ENCODE data around the gene CFHR4.
"Not testable (repeated sequence)": the region's sequence is repeated elsewhere in the genome, so short reads cannot be mapped to it uniquely, and the experiment has no call there.

CFHR4 gene

DNA sequence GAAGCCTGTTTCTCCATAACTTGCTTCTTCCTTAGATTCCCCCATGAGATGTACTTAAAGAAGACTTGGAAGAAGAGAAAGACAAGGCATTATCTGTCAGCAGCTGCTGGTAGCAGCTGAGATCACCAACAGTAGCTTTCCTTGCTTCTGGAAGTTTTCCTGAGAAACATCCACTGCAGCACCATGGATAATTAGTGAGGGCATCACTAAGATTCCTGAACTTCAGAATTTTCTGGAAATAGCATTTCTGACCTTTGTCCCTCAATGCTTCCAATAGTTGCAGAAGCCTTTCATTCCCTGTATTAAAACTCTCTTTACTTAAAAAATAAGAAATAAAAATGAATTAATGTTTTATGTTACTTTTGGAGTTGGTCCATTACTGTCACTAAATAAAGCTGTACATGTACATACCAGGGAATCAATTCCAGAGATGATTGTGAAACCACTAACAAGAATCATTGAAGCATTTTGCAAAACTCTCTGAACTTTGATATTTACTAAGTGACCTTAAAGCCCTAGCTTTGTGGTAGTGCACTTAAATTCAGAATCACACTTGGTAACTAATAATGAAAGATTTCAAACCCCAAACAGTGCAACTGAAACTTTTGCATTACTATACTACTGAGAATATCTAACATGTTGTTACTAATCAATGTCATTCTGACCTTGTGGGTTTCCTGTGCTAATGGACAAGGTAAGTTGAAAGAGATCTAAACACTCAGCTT lies at the start of gene CFHR4:
TSS of gene CFHR4 (plus strand) at position 538 of the 725 bp plus-strand sequence. CDS start at position 637, 99 bp downstream.
- in situ Hi-C loops (cut with HindIII; ENCODE audit: low sequenced_read_pairs): no loop called here

DNA sequence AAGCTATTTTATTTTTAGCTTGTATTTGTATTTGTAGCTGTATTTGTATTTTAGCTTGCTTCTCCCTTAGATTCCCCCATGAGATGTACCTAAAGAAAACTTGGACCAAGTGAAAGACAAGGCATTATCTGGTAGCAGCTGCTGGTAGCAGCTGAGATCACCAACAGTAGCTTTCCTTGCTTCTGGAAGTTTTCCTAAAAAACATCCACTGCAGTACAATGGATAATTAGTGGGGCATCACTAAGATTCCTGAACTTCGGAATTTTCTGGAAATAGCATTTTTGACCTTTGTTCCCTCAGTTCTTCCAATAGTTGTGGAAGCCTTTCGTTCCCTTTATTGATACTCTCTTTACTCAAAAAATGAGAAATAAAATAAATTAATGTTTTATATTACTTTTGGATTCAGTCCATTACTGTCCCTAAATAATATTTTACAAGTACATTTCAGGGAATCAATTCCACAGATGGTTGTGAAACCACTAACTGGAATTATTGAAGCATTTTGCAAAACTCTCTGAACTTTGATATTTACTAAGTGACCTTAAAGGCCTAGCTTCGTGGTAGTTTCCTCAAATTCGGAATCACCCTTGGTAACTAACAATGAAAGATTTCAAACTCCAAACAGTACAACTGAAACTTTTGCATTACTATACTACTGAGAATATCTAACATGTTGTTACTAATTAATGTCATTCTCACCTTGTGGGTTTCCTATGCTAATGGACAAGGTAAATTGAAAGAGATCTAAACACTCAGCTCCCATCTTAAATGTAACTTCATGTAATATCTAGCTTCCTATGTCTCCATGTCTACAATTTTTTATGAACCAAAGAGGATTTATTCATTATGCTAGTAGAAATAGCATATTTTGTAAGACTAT lies 38.0 kb upstream of the CFHR4 start:
- in situ Hi-C loops (cut with HindIII; ENCODE audit: low sequenced_read_pairs): not testable (repeated sequence)

DNA sequence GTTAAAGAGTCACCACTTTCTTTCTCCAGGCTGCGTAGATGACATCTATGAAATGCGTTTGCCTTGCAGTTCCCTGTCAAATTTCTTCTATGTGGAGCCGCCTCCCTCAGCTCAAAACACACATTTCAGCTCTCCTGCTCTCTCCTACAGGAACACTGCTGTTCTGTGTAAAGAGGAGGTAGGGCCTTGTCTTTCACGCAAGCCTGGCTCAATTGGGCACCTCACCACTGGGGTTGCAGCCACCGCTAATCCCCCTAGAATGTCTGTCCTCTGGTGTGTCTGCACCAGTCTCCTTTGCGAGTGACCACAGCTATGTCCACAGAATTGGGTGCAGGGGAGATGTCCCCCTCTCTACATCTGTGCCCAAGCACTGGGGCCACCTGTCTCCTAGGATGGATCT lies 31.8 kb upstream of the CFHR4 start:
- in situ Hi-C loops (cut with HindIII; ENCODE audit: low sequenced_read_pairs): no loop called here

DNA sequence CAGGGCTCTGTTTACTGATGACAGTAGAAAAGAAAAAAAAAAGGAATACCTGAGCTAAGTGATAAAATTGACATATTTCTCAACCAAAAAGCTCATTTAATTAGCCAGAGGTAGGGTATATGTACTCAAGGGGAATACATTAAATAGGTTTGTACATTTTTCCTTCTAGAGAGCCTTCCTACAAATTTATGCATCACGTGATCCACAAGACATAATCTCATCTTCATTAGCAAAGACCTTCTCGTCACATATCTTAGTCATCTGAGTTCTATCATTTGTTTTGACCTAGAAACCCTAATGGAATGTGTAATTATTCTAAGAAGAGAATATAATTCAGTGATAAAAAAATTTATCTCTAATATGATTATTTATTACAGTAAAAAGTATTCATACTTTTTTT lies 30.7 kb upstream of the CFHR4 start:
- in situ Hi-C loops (cut with HindIII; ENCODE audit: low sequenced_read_pairs): no loop called here

DNA sequence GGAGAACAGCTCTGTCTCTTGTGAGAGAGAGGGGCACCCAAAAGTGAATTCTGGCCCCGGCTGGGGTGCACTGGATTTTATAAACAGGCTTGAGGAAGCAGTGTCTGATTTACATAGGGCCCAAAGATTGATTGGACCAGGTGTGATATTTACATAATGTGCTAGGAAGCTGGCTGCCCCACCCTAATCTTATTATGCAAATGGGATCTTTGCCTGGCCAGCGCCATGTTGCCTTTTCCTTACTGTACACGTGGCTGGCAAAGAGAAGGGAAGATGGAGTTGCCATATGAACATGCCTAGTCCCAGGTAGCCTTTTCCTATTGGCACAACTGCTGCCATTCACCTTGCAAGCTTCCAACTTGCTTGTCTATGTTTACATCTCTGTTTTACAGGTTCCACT lies 29.0 kb upstream of the CFHR4 start:
- in situ Hi-C loops (cut with HindIII; ENCODE audit: low sequenced_read_pairs): no loop called here

DNA sequence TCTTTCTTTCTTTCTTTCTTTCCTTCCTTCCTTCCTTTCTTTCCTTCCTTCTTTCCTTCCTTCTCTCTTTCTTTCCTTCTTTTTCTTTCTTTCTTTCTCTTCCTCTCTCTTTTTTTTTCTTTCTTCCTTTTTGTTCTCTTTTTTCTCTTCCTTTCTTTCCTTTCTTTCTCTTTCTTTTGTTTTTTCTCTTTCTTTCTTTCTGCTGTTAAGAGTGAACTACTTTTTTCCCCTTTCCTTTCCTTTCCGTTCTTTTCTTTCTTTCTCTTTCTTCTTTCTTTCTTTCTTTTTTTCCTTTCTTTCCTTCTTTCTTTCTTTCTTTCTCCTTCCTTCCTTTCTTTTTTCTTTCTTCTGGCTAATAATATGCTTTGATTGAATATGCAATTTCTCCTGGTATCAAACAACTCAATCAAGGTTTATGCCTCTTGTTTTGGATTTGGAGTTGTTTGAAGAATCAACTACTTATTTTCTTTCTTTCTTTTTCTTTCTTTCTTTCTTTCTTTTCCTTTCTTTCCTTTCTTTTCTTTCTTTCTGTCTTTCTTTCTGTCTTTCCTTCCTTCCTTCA lies 27.4 kb upstream of the CFHR4 start:
- in situ Hi-C loops (cut with HindIII; ENCODE audit: low sequenced_read_pairs): no loop called here

DNA sequence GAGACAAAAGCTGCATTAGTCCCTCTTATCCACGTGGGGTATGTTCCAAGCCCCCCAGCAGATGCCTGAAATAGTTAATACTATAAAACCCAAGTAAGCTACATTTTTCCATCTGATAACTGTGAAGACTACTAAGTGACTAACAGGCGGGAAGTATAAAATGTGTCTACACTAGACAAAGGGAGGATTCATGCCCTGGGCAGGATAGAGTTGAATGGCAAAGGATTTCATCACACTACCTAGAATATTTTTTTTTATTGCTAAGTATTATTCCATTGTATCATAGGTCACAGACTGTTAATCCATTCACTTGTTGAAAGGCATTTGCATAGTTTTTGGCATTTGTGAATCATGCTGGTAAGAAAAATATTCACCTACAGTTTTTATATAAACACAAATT lies 26.4 kb upstream of the CFHR4 start:
- in situ Hi-C loops (cut with HindIII; ENCODE audit: low sequenced_read_pairs): no loop called here

DNA sequence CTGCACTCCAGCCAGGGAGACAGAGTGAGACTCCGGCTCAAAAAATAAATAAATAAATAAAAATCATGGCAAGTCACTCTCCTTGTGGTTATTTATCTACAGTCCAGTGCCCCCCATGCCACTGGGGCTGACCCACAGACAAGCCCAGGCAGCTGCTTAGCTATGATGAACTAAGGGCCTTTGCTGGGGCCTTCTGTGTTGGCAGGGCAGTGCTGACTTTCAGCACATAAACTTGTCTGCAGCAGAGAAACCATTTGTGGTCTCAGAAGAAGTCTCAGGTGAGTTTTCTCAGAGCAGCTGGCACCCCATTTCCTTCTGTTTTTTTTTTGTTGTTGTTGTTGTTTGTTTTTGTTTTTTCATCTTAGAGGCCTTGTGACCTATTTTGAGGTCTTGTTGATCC lies 20.9 kb upstream of the CFHR4 start:
- in situ Hi-C loops (cut with HindIII; ENCODE audit: low sequenced_read_pairs): no loop called here

DNA sequence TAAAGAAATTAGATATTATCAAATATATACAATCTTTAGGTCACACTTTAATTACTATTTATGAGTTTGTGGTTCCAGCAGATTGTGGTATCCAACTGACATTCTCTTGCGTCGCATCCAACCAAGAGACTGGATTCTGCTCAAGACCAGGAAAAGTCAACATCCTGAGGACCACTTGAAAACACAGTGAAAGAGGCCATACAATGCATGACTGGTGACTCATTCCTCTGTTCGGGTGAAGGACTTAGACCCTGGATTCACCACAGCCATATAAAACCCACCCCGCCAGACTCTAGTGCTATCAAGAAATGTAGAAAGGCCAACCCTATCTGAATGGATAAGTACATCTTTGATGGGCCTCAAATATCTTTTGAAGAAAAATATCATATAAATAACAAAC lies 14.5 kb upstream of the CFHR4 start:
- in situ Hi-C loops (cut with HindIII; ENCODE audit: low sequenced_read_pairs): no loop called here

DNA sequence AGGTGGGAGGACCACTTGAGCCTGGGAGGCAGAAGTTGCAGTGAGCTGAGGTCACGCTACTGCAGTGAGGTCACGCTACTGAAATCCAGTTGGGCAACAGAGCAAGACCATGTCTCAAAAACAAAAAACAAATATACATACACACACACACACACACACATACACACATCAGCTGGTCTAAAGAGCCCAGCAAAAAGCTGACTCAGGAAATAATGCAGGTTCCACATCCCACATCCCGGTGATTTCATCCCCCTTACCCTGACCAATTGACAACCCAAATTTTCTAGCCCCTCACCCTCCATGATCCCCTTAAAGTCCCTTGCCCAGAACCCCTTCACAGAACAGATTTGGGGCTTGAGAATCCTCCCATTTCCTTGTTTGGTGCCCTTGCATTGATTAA lies 11.9 kb upstream of the CFHR4 start:
- in situ Hi-C loops (cut with HindIII; ENCODE audit: low sequenced_read_pairs): no loop called here

DNA sequence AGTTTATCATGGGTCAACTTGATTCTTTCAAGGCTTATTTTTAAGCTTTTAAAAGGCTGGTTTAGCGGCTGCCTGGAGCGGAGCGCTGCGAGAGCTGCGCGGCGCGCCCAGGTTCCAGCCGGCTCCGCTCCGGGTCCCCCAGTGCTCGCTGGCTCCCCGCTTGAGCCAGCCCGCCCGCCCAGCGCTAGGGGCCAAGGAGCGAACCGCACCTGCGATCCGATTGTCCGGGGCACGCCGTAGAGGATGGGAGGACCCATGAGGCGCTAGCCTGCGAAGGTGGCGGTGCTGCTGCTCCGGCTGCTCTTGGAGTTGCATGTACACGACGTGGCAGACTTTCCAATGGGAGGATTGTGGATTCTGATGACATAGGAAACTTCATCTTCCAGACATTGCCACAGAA lies 9.9 kb upstream of the CFHR4 start:
- in situ Hi-C loops (cut with HindIII; ENCODE audit: low sequenced_read_pairs): no loop called here

DNA sequence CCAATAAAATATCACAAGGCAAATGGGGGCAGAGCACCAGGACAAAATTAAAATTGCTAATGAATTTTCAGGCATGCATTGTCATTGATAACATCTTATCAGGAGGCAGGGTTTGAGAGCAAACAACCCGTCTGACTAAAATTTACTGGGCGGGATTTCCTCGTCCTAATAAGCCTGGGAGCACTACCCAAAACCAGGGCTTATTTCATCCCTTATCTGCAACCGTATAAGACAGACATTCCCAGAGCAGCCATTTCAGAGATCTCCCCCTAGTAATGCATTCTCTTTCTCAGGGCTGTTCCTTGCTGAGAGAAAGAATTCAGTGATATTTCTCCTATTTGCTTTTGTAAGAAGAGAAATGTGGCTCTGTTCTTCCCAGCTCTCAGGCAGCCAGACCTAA lies 1.3 kb upstream of the CFHR4 start:
- in situ Hi-C loops (cut with HindIII; ENCODE audit: low sequenced_read_pairs): not testable (repeated sequence)

DNA sequence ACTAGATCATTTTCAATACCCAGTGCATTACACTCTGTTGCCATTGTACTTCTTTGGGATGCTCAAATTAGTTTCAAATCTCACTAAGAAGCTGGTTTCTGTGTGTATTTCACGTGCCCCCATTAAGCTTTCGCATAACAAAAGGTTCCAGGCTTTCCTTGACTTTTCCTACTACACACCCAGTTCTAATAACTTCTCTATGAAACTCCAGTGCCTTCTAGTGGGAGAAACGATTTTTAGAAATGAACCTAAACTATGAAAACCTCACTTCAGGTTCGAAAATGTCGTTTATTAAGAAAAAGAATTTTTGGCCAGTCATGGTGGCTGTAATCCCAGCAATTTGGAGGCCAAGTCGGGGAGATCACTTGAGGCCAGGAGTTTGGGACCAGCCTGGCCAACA lies 2.8 kb downstream of the CFHR4 start:
- in situ Hi-C loops (cut with HindIII; ENCODE audit: low sequenced_read_pairs): no loop called here

DNA sequence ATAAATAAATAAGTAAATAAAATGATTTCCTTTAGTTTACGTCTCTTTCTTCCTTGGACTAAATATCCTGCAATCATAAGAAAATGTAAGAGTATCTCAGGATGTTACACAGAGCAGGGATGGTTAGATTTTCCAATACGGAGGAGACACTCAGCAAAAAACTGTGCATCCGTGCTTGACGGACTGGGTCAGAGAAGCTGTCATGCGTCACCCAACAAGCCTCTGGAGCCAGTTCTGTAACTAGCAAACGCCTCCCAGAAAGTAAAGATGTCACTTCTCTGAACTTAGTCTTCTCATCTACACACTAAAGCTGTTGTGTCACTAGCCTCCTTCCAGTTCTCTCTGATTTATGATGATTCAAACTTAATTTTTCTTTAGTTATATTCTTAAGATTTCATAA lies 3.4 kb downstream of the CFHR4 start:
- in situ Hi-C loops (cut with HindIII; ENCODE audit: low sequenced_read_pairs): no loop called here

DNA sequence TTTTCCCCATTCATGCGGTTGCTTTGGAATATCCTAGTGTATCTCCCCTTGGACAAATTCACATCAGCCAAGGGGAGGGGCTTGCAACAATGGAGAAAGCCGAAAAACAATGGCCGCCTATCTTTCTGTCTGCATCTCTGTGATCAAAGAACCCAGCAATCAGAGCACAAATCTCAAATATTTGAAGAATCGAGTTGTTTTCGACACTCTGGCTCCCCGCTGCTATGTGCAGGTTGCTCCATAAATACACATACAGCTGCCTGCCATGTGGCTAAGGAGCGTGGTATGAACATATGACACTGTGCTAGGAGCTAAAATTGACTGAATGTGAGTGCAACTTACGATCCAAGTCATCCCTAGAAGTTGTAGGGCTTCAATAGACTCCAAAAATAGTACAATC lies 8.5 kb downstream of the CFHR4 start:
- in situ Hi-C loops (cut with HindIII; ENCODE audit: low sequenced_read_pairs): no loop called here

DNA sequence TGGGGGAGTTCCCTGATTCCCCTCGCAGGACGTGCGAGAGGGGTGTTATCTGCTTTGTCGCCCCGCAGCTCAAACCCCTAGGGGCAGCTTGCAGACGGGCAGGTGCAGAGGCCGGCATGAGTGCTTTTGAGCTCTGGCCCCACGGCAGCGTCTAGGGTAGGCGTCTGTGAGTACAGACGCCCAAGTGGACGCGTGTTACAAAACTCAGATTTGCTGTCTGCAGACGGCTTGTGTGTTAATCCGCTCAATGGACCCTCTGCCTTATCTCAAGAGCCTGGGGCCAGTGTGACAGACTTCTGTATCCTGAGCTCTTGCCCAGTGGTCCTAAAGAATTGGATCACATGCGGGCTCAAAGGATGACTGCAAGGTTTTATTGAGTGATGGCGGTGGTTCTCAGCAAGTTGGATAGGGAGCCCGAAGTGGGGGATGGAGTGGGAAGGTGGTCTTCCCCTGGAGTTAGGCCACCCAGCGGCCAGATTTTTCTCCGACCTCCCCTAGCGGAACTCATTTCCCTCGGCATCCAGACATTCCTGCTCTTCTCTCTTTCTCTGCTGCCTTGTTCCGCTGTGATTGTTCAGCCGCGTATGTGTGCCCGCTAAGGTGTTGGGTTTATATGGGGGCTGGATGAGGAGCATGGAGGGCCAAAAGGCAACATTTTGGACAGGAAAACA lies 9.4 kb downstream of the CFHR4 start:
- in situ Hi-C loops (cut with HindIII; ENCODE audit: low sequenced_read_pairs): no loop called here

DNA sequence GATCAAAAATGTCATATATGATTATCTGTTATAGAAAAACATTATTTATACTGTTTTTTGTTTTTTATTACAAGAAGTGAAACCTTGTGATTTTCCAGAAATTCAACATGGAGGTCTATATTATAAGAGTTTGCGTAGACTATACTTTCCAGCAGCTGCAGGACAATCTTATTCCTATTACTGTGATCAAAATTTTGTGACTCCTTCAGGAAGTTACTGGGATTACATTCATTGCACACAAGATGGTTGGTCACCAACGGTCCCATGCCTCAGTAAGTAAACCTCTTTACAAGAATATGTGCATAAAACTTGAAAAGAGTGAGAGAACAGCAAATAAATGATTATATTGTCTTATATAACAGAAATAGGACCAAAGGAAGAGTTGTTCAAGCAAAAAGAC lies 14.5 kb downstream of the CFHR4 start:
- in situ Hi-C loops (cut with HindIII; ENCODE audit: low sequenced_read_pairs): no loop called here

DNA sequence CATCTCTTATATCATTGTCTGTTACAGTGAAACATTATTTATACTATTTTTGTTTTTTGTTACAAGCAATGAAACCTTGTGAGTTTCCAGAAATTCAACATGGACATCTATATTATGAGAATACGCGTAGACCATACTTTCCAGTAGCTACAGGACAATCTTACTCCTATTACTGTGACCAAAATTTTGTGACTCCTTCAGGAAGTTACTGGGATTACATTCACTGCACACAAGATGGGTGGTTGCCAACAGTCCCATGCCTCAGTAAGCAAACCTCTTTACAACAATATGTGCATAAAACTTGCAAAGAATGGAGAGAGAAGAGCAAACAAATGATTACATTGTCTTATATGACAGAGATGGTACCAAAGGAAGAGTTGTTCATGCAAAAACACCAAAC lies 22.4 kb downstream of the CFHR4 start:
- in situ Hi-C loops (cut with HindIII; ENCODE audit: low sequenced_read_pairs): no loop called here

DNA sequence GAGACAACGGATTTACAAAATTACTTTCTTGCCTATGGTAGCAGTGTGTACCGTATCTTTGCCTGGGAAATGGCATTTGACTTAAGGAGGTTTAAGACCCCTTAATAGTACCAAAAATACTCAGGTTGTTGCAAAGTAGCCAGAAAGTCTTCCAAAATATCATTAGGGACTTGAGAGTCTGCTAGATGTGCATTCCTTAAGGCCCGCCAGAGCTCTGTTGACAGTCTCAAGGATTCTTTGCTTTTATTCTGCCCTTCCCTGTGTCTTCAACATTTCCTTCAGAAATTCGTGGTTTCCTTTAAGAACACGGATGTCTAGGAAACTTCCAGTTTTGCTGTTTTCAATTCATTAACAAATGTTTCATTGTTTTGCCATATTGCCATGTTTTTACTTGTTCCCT lies 24.4 kb downstream of the CFHR4 start:
- in situ Hi-C loops (cut with HindIII; ENCODE audit: low sequenced_read_pairs): not testable (repeated sequence)

DNA sequence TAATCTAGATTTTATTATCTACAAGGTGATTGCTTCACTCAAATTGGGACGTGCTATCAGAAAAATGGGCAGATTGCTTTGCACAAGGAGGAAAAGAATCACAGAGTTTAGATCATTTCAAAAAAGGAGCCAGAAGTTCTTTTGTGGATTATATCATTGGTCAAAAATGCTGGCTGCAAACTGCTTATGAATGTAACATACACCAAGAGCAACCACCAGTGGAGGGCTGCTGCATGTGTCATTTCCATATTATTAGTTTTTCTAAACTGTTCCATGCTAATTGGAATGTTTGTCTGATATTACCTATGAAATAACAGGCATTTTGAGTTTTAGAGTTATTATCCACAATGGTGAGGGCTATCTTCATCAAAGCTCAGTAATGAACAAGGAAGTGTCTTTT lies 39.0 kb downstream of the CFHR4 start:
- in situ Hi-C loops (cut with HindIII; ENCODE audit: low sequenced_read_pairs): not testable (repeated sequence)

DNA sequence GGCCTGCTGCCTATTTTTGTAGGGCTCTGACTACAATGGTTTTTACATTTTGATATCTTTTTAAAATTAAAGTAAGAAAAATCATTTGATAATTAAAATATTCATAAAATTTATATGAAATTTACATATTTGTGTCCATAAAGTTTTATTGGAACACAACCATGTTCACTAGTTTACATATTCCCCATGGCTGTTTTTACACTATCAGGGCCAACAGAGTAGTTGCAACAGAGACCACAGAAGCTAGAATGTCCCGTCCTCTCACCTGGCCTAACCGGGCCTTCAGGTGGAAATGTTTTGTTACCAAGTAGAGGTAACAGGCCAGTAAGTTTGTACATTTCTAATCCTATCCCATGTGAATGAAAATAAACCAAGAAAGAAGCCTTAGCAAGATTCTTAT lies 45.0 kb downstream of the CFHR4 start:
- in situ Hi-C loops (cut with HindIII; ENCODE audit: low sequenced_read_pairs): not testable (repeated sequence)

Data from DLD1 (cell line).